Neural cell (in vitro differentiated cells): Measurements from ENCODE around the gene GMPR2. TPM values are rescaled to one million over a fixed set of nuclear protein-coding genes. Genes with fewer than 3 reads are reported as not detected.

Experiments used
- H2AFZ ChIP-seq: fragments of 200-600, 300-800 bp; sonication (generic), shearing (Covaris generic); 2 replicates; pipeline ENCODE4 v1.6.0; 2014; ENCODE audit warnings: low read depth, mild to moderate bottlenecking, antibody characterized with exemption, low read length, moderate library complexity
- H3F3A ChIP-seq: fragments of 200-600 bp; shearing (Covaris generic); 2 replicates; pipeline ENCODE4 v1.6.1; 2016; ENCODE audit warnings: mild to moderate bottlenecking, moderate library complexity, mixed read lengths, antibody characterized with exemption, low read length; ENCODE audit not compliant: insufficient read depth, poor library complexity, severe bottlenecking
- H3K27ac ChIP-seq: fragments of 200-600, 300-800 bp; sonication (generic), shearing (Covaris generic); 2 replicates; pipeline ENCODE4 v1.5.1; 2014; ENCODE audit warnings: mild to moderate bottlenecking, low read length, moderate library complexity
- H3K27me3 ChIP-seq: fragments of 300-800, 200-600 bp; sonication (generic), shearing (Covaris generic); 2 replicates; pipeline ENCODE4 v1.6.0; 2014; ENCODE audit warnings: mild to moderate bottlenecking, low read depth, low read length, moderate library complexity; ENCODE audit not compliant: insufficient read depth
- H3K36me3 ChIP-seq: fragments of 300-800, 200-600 bp; sonication (generic), shearing (Covaris generic); 2 replicates; pipeline ENCODE4 v1.5.1; 2014; ENCODE audit warnings: mild to moderate bottlenecking, antibody characterized with exemption, low read length, moderate library complexity; ENCODE audit not compliant: insufficient read depth
- H3K4me2 ChIP-seq: fragments of 300-800, 200-600 bp; sonication (generic), shearing (Covaris generic); 2 replicates; pipeline ENCODE4 v1.6.0; 2014; ENCODE audit warnings: mild to moderate bottlenecking, low read length
- H3K4me3 ChIP-seq: fragments of 300-800, 200-600 bp; sonication (generic), shearing (Covaris generic); 2 replicates; pipeline ENCODE4 v1.5.1; 2014; ENCODE audit warnings: mild to moderate bottlenecking, low read length, moderate library complexity
- H3K79me2 ChIP-seq: fragments of 200-600 bp; shearing (Covaris generic); replicated peaks from 2 replicates; pipeline ENCODE4 v1.6.0; 2014; ENCODE audit warnings: mild to moderate bottlenecking, low read length, moderate library complexity; ENCODE audit not compliant: insufficient read depth
- H3K9ac ChIP-seq: fragments of 300-800, 200-600 bp; sonication (generic), shearing (Covaris generic); 2 replicates; pipeline ENCODE4 v1.6.1; 2016; ENCODE audit warnings: mild to moderate bottlenecking, low read length, mixed read lengths
- H3K9me2 ChIP-seq: fragments of 200-600 bp; shearing (Covaris generic); 2 replicates; pipeline ENCODE4 v1.6.1; 2016; ENCODE audit warnings: mild to moderate bottlenecking, low read length, mixed read lengths; ENCODE audit not compliant: insufficient read depth
- H3K9me3 ChIP-seq: fragments of 200-600, 300-800 bp; sonication (generic), shearing (Covaris generic); 2 replicates; pipeline ENCODE4 v1.6.1; 2016; ENCODE audit warnings: mild to moderate bottlenecking, mixed run types, low read length, moderate library complexity, mixed read lengths
- H4K20me1 ChIP-seq: fragments of 200-600 bp; shearing (Covaris generic); 2 replicates; pipeline ENCODE4 v1.6.1; 2016; ENCODE audit warnings: mild to moderate bottlenecking, mixed run types; ENCODE audit not compliant: insufficient read depth
- EP300 ChIP-seq: fragments of 450-650 bp; conservative IDR thresholded peaks from 2 replicates; pipeline ENCODE4 v1.6.1; 2014; ENCODE audit warnings: antibody characterized with exemption, mild to moderate bottlenecking, moderate library complexity; ENCODE audit not compliant: poor library complexity, severe bottlenecking
- EZH2 ChIP-seq: fragments of 200-600, 300-800 bp; shearing (Covaris generic), sonication (generic); IDR thresholded peaks from 2 replicates; pipeline ENCODE4 v1.6.1; 2014; ENCODE audit warnings: antibody characterized with exemption, low read length, borderline replicate concordance, mild to moderate bottlenecking; ENCODE audit not compliant: insufficient read depth, poor library complexity, severe bottlenecking
- MXI1 ChIP-seq: fragments of 450-650 bp; conservative IDR thresholded peaks from 2 replicates; pipeline ENCODE4 v1.6.1; 2014; ENCODE audit warnings: antibody characterized with exemption, mild to moderate bottlenecking; ENCODE audit not compliant: poor library complexity, severe bottlenecking
- POLR2AphosphoS5 ChIP-seq: IDR thresholded peaks from 2 replicates; pipeline ENCODE4 v1.6.1; 2012
- RAD21 ChIP-seq: fragments of 450-650 bp; conservative IDR thresholded peaks from 2 replicates; pipeline ENCODE4 v1.6.1; 2014; ENCODE audit warnings: antibody characterized with exemption, mild to moderate bottlenecking, moderate library complexity
- SMC3 ChIP-seq: fragments of 450-650 bp; conservative IDR thresholded peaks from 2 replicates; pipeline ENCODE4 v1.6.1; 2014; ENCODE audit warnings: antibody characterized with exemption, mild to moderate bottlenecking, moderate library complexity; ENCODE audit not compliant: poor library complexity
- TAF1 ChIP-seq: IDR thresholded peaks from 2 replicates; pipeline ENCODE4 v1.6.1; 2012; ENCODE audit warnings: low read depth
- polyA plus RNA-seq: library from polyadenylated mRNA; depleted of rRNA; stranded (reverse); fragments of >200 nt; gene quantifications from 2 replicates; pipeline ENCODE4 v1.2.3, GENCODE V29; 2014
- TF ChIP-seq, protein P1 (sequence below): IDR thresholded peaks from 2 replicates; pipeline ENCODE4 v1.6.1; 2012; ENCODE audit warnings: borderline replicate concordance
- TF ChIP-seq, protein P2 (sequence below): fragments of 450-650 bp; IDR thresholded peaks from 2 replicates; pipeline ENCODE4 v1.5.1; 2014; ENCODE audit warnings: antibody characterized with exemption, mild to moderate bottlenecking, moderate library complexity; ENCODE audit not compliant: poor library complexity, severe bottlenecking

The GMPR2 gene
- polyA plus RNA-seq, 1 donor from 2014 or later, result 132 TPM

DNA sequence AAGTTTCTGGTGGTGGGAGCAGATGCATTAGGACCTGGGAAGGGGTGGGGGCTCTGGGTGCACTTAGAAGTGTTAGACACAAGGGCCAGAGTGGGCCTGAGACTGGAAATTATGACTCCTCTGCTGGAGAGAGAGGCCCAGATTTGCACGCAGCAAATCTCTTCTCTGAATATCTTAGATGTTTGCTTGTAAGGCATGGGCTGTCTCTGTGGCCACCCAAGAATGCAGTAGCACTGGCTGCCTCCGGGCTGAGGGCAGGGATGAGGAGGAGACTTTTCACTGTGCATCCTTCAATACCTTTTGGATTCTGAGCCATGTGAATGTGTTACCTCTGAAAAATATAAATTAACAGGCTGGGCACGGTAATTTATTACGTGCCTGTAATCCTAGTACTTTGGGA lies 52.6 kb downstream of the GMPR2 start:
- H3K9me3 ChIP-seq, result no peaks in the 10 kb centered on the region
- H3K9ac ChIP-seq, result no peak overlapping the region
- TF ChIP-seq RAD21, result no peak
- no peak for TF ChIP-seq SMC3
- no peak for TF ChIP-seq TAF1
- no peak for TF ChIP-seq MXI1
- TF ChIP-seq, protein P1, sequence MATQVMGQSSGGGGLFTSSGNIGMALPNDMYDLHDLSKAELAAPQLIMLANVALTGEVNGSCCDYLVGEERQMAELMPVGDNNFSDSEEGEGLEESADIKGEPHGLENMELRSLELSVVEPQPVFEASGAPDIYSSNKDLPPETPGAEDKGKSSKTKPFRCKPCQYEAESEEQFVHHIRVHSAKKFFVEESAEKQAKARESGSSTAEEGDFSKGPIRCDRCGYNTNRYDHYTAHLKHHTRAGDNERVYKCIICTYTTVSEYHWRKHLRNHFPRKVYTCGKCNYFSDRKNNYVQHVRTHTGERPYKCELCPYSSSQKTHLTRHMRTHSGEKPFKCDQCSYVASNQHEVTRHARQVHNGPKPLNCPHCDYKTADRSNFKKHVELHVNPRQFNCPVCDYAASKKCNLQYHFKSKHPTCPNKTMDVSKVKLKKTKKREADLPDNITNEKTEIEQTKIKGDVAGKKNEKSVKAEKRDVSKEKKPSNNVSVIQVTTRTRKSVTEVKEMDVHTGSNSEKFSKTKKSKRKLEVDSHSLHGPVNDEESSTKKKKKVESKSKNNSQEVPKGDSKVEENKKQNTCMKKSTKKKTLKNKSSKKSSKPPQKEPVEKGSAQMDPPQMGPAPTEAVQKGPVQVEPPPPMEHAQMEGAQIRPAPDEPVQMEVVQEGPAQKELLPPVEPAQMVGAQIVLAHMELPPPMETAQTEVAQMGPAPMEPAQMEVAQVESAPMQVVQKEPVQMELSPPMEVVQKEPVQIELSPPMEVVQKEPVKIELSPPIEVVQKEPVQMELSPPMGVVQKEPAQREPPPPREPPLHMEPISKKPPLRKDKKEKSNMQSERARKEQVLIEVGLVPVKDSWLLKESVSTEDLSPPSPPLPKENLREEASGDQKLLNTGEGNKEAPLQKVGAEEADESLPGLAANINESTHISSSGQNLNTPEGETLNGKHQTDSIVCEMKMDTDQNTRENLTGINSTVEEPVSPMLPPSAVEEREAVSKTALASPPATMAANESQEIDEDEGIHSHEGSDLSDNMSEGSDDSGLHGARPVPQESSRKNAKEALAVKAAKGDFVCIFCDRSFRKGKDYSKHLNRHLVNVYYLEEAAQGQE, result no peak
- TF ChIP-seq EP300, result no peak
- no peak for TF ChIP-seq POLR2AphosphoS5
- TF ChIP-seq, protein P2, sequence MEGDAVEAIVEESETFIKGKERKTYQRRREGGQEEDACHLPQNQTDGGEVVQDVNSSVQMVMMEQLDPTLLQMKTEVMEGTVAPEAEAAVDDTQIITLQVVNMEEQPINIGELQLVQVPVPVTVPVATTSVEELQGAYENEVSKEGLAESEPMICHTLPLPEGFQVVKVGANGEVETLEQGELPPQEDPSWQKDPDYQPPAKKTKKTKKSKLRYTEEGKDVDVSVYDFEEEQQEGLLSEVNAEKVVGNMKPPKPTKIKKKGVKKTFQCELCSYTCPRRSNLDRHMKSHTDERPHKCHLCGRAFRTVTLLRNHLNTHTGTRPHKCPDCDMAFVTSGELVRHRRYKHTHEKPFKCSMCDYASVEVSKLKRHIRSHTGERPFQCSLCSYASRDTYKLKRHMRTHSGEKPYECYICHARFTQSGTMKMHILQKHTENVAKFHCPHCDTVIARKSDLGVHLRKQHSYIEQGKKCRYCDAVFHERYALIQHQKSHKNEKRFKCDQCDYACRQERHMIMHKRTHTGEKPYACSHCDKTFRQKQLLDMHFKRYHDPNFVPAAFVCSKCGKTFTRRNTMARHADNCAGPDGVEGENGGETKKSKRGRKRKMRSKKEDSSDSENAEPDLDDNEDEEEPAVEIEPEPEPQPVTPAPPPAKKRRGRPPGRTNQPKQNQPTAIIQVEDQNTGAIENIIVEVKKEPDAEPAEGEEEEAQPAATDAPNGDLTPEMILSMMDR, result no peak
- TF ChIP-seq EZH2, result no peak
- no peak overlapping the region for H3K4me2 ChIP-seq
- no peak overlapping the region for H3K4me3 ChIP-seq
- no peak overlapping the region for H3K27ac ChIP-seq
- no peaks in the 10 kb centered on the region for H3K27me3 ChIP-seq
- no peaks in the 10 kb centered on the region for H4K20me1 ChIP-seq
- H2AFZ ChIP-seq, result no peak overlapping the region
- H3F3A ChIP-seq, result no peaks in the 10 kb centered on the region
- H3K36me3 ChIP-seq, result no peaks in the 10 kb centered on the region
- H3K9me2 ChIP-seq, result no peaks in the 10 kb centered on the region
- H3K79me2 ChIP-seq, result no peaks in the 10 kb centered on the region

DNA sequence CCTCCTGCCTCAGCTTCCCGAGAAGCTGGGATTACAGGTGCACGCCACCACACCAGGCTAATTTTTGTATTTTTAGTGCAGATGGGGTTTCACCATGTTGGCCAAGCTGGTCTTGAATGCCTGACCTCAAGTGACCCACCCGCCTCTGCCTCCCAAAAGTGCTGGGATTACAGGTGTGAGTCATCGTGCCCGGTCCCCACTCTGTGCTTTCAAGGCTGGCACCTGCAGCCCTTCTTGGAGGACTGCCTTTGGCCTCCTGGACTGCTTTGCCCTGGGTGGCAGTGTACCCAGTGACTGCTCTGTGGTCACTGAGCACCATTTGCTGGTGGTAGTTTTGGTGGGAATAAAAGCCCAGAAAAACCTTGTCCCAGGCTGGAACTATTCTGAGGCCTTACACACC lies 54.3 kb downstream of the GMPR2 start:
- H4K20me1 ChIP-seq, result no peaks in the 10 kb centered on the region
- TF ChIP-seq RAD21 (no peak), POLR2AphosphoS5 (no peak), SMC3 (no peak), EZH2 (no peak), TAF1 (no peak), MXI1 (no peak), EP300 (no peak)
- TF ChIP-seq, protein P2, result no peak
- TF ChIP-seq, protein P1, result no peak
- no peaks in the 10 kb centered on the region for H3K79me2 ChIP-seq
- no peaks in the 10 kb centered on the region for H3K9me2 ChIP-seq
- H3K27ac ChIP-seq, result no peak overlapping the region
- H3K4me3 ChIP-seq, result no peak overlapping the region
- no peaks in the 10 kb centered on the region for H3K36me3 ChIP-seq
- no peak overlapping the region for H3K4me2 ChIP-seq
- no peaks in the 10 kb centered on the region for H3F3A ChIP-seq
- no peaks in the 10 kb centered on the region for H3K9me3 ChIP-seq
- H3K27me3 ChIP-seq, result no peaks in the 10 kb centered on the region
- no peak overlapping the region for H2AFZ ChIP-seq
- H3K9ac ChIP-seq, result no peak overlapping the region
